ENCODE results near the gene ZNF532.

DNA sequence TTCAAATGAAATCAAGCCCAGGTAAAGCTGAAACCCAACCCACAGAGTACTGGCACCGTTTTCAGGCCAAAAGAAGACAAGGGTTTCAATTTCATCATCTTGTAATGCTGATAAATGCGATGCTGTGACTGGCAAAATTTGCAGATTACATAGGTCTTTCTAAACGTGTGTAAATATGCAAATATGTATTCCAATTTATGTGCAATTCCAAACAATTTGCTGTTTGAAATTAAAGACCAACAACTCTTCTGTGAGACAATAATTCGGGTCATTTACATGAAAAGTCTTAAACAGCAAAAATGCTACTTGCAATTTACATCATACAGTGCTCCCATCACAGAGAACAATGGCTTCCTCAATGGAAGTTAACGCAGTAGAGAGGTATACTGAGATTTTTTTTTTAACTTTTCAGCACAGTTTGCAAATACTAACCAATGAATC, 2.8 kb upstream of the ZNF532 start:
- TF ChIP-seq CTCF (IDR thresholded peaks at IDR 0.05; ENCODE audit: low read depth, low read length): no peak
- TF ChIP-seq MYC (IDR thresholded peaks at IDR 0.05; ENCODE audit: low read depth, low read length): no peak
- no peak for TF ChIP-seq POLR2A (IDR thresholded peaks at IDR 0.05; ENCODE audit: extremely low read depth, insufficient read length)
